Measurements from ENCODE around the gene LMO4. TPM values are rescaled to one million over a fixed set of nuclear protein-coding genes. Genes with fewer than 3 reads are reported as not detected.

LMO4 gene
- polyA plus RNA-seq, 3 donors, result 20.3 to 71.8 (median 22.3) TPM

GRCh38 chr1:87349036-87349435 is 20.4 kb downstream of the LMO4 start:
- H3K27me3 Mint-ChIP-seq (ENCODE audit: low read depth in 3 of 3), result peaks cover 0 to 2% (median 0%) of the 10 kb centered on the region in 3 donors
- no peak overlapping the region for H2AFZ ChIP-seq (ENCODE audit: insufficient read depth, low read depth, low read length, poor library complexity, severe bottlenecking)
- H3K9me3 Mint-ChIP-seq, result no peaks in the 10 kb centered on the region
- 100% methylated on average over 1 of the region's 2 CpGs for WGBS (ENCODE audit: insufficient coverage)
- peaks cover 43 to 66% of the 10 kb centered on the region in 2 donors for H3K36me3 Mint-ChIP-seq
- no peaks in the 10 kb centered on the region for H3K79me2 ChIP-seq (ENCODE audit: insufficient read depth, low read length)
- no peaks in the 10 kb centered on the region for H3K27me3 ChIP-seq (ENCODE audit: control insufficient read depth in 2 of 2, insufficient read depth in 2 of 2, low read length in 2 of 2)
- peaks cover 10% of the 10 kb centered on the region for H3K4me1 Mint-ChIP-seq
- H3K4me1 ChIP-seq (ENCODE audit: control insufficient read depth in 1 of 2, insufficient read depth in 2 of 2, low read length in 2 of 2), result no peaks in the 10 kb centered on the region
- peaks cover 20% of the 10 kb centered on the region for H4K20me1 ChIP-seq (ENCODE audit: insufficient read depth, low read length)
- H3K27ac Mint-ChIP-seq, result peak overlapping the region in 2 of 7 donors; percentile 0 to 54
- no peak overlapping the region for H3K4me3 ChIP-seq (replicated peaks in 1 of 3; ENCODE audit: low read depth in 2 of 3, low read length in 3 of 3)
- no peak overlapping the region for H3K27ac ChIP-seq (ENCODE audit: low read depth in 1 of 2, low read length in 2 of 2)
- no peak overlapping the region for H3K4me3 Mint-ChIP-seq
- no peak overlapping the region for H3K9ac ChIP-seq (ENCODE audit: insufficient read depth, low read length, poor library complexity, severe bottlenecking)
- DNase-seq, result no peak
- TF ChIP-seq, protein P1, sequence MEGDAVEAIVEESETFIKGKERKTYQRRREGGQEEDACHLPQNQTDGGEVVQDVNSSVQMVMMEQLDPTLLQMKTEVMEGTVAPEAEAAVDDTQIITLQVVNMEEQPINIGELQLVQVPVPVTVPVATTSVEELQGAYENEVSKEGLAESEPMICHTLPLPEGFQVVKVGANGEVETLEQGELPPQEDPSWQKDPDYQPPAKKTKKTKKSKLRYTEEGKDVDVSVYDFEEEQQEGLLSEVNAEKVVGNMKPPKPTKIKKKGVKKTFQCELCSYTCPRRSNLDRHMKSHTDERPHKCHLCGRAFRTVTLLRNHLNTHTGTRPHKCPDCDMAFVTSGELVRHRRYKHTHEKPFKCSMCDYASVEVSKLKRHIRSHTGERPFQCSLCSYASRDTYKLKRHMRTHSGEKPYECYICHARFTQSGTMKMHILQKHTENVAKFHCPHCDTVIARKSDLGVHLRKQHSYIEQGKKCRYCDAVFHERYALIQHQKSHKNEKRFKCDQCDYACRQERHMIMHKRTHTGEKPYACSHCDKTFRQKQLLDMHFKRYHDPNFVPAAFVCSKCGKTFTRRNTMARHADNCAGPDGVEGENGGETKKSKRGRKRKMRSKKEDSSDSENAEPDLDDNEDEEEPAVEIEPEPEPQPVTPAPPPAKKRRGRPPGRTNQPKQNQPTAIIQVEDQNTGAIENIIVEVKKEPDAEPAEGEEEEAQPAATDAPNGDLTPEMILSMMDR (IDR thresholded peaks at IDR 0.05), result no peak
- no peaks in the 10 kb centered on the region for H3K9me3 ChIP-seq (replicated peaks in 1 of 2; ENCODE audit: control insufficient read depth in 1 of 2, insufficient read depth in 1 of 2, low read length in 2 of 2)
- H3K4me2 ChIP-seq (replicated peaks; ENCODE audit: extremely low read depth, low read length, poor library complexity, severe bottlenecking), result no peak overlapping the region
- peaks cover 34 to 65% of the 10 kb centered on the region in 2 donors for H3K36me3 ChIP-seq (replicated peaks in 1 of 2; ENCODE audit: control insufficient read depth in 1 of 2, insufficient read depth in 2 of 2, low read length in 2 of 2)
- intact Hi-C loops (cut with micrococcal nuclease), result no loop called here

- Mint-ChIP-seq H3K4me3 (no peak overlapping the region), H3K4me1 (no peaks in the 10 kb centered on the region), H3K27ac (no peak overlapping the region), H3K9me3 (peaks cover 0 to 9% (median 6%) of the 10 kb centered on the region in 7 donors), H3K27me3 (ENCODE audit: low read depth in 3 of 3) (peaks cover 0 to 3% (median 2%) of the 10 kb centered on the region in 3 donors), H3K36me3 (peaks cover 15 to 44% of the 10 kb centered on the region in 2 donors)
- intact Hi-C loops (cut with micrococcal nuclease), result no loop called here
- Histone ChIP-seq H3K27ac (ENCODE audit: low read depth in 1 of 2, low read length in 2 of 2) (no peak overlapping the region), H3K9me3 (replicated peaks in 1 of 2; ENCODE audit: control insufficient read depth in 1 of 2, insufficient read depth in 1 of 2, low read length in 2 of 2) (no peaks in the 10 kb centered on the region), H3K9ac (ENCODE audit: insufficient read depth, low read length, poor library complexity, severe bottlenecking) (no peak overlapping the region), H3K79me2 (ENCODE audit: insufficient read depth, low read length) (no peaks in the 10 kb centered on the region), H2AFZ (ENCODE audit: insufficient read depth, low read depth, low read length, poor library complexity, severe bottlenecking) (no peak overlapping the region), H3K36me3 (replicated peaks in 1 of 2; ENCODE audit: control insufficient read depth in 1 of 2, insufficient read depth in 2 of 2, low read length in 2 of 2) (peaks cover 0 to 36% of the 10 kb centered on the region in 2 donors), H4K20me1 (ENCODE audit: insufficient read depth, low read length) (no peaks in the 10 kb centered on the region), H3K4me1 (ENCODE audit: control insufficient read depth in 1 of 2, insufficient read depth in 2 of 2, low read length in 2 of 2) (no peaks in the 10 kb centered on the region), H3K4me2 (replicated peaks; ENCODE audit: extremely low read depth, low read length, poor library complexity, severe bottlenecking) (no peak overlapping the region), H3K4me3 (replicated peaks in 1 of 3; ENCODE audit: low read depth in 2 of 3, low read length in 3 of 3) (no peak overlapping the region), H3K27me3 (ENCODE audit: control insufficient read depth in 2 of 2, insufficient read depth in 2 of 2, low read length in 2 of 2) (no peaks in the 10 kb centered on the region)
- TF ChIP-seq, protein P1 (IDR thresholded peaks at IDR 0.05), result no peak
- no peak for DNase-seq
- WGBS (ENCODE audit: insufficient coverage), result 95% methylated on average over 2 of the region's 3 CpGs
Measured at GRCh38 chr1:87355894-87356293, 27.2 kb downstream of the LMO4 start.

Data from CD14-positive monocyte (primary cell).